ENCODE data around the gene HIBADH. TPM values are rescaled to one million over a fixed set of nuclear protein-coding genes. Genes with fewer than 3 reads are reported as not detected.
"Not testable (repeated sequence)": the region's sequence is repeated elsewhere in the genome, so short reads cannot be mapped to it uniquely, and the experiment has no call there.

Gene HIBADH
- polyA plus RNA-seq, 1 donor (not counting 4 experiments of a cell fraction or from before 2014, with no cell fraction given), result 42.6 TPM

DNA sequence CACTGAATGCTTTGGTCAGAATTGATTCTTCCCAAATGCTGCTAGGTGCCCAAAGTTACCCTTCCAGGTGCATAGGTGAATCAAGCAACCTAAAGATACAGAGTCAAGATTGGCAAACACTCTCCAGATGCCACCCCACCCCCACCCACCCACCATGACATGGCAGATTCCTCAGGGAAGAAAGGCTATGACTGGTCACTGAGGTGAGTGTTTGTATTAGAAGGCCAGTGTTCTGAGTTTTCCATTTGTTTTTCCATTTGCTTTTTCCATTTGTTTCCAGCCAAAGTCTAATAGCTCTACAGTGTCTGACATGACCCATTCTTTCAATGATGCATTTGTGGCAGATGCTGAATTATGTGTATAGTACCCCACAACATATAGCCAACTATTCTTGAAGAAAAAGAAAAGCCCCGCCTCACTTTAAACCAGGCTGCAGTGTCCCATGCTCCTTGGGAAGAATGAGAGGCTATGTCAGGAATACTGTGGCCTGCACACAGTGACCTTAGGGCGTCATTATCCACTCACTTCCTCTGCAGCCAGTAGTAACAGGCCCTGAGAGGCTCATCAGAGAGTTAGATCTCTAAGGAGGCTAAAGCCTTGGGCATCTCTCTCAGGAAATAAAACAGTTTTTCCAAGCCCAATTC is 16.1 kb upstream of the HIBADH start:
- Histone ChIP-seq H3K4me3 (ENCODE audit: control insufficient read depth in 2 of 3, extremely low read depth in 1 of 3, insufficient read depth in 2 of 3, low read depth in 1 of 3, low read length in 3 of 3) (peak overlapping the region in 1 of 3 experiments; percentile 19), H3K27me3 (ENCODE audit: control insufficient read depth, extremely low read depth, insufficient read depth, low read length) (no peaks in the 10 kb centered on the region), H3K9ac (ENCODE audit: control insufficient read depth, extremely low read depth, insufficient read depth, low read length) (peak overlapping the region; percentile 64), H3K4me2 (ENCODE audit: control insufficient read depth, extremely low read depth, insufficient read depth, low read depth, low read length) (peak overlapping the region; percentile 80), H3K79me2 (ENCODE audit: control insufficient read depth, insufficient read depth, low read length) (no peaks in the 10 kb centered on the region), H3K4me1 (ENCODE audit: control insufficient read depth, extremely low read depth, insufficient read depth, low read length) (peaks cover 31% of the 10 kb centered on the region), H3K9me3 (ENCODE audit: control insufficient read depth, low read depth, low read length) (no peaks in the 10 kb centered on the region), H3K27ac (ENCODE audit: control insufficient read depth, insufficient read depth, low read length) (peak overlapping the region; percentile 99), H4K20me1 (ENCODE audit: control insufficient read depth, extremely low read depth, insufficient read depth, low read length) (no peaks in the 10 kb centered on the region), H3K36me3 (ENCODE audit: control insufficient read depth in 2 of 2, extremely low read depth in 1 of 2, insufficient read depth in 2 of 2, low read length in 2 of 2) (no peaks in the 10 kb centered on the region), H2AFZ (ENCODE audit: control insufficient read depth, low read length) (peak overlapping the region; percentile 40), H3K9me1 (ENCODE audit: control insufficient read depth, extremely low read depth, insufficient read depth, low read length) (no peaks in the 10 kb centered on the region)
- TF ChIP-seq, protein P1, sequence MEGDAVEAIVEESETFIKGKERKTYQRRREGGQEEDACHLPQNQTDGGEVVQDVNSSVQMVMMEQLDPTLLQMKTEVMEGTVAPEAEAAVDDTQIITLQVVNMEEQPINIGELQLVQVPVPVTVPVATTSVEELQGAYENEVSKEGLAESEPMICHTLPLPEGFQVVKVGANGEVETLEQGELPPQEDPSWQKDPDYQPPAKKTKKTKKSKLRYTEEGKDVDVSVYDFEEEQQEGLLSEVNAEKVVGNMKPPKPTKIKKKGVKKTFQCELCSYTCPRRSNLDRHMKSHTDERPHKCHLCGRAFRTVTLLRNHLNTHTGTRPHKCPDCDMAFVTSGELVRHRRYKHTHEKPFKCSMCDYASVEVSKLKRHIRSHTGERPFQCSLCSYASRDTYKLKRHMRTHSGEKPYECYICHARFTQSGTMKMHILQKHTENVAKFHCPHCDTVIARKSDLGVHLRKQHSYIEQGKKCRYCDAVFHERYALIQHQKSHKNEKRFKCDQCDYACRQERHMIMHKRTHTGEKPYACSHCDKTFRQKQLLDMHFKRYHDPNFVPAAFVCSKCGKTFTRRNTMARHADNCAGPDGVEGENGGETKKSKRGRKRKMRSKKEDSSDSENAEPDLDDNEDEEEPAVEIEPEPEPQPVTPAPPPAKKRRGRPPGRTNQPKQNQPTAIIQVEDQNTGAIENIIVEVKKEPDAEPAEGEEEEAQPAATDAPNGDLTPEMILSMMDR (optimal IDR thresholded peaks at IDR 0.05 in 1 of 3, IDR thresholded peaks at IDR 0.05 in 1 of 3, conservative IDR thresholded peaks at IDR 0.05 in 1 of 3; ENCODE audit: extremely low read depth in 1 of 3, insufficient read depth in 2 of 3, low read length in 3 of 3), result no peak
- no peak for TF ChIP-seq EZH2 (IDR thresholded peaks at IDR 0.05; ENCODE audit: low read length)
- dilution Hi-C loops (cut with MboI; ENCODE audit: extremely low pct_ligation_motif_present, low sequenced_read_pairs), result no loop called here
- no peak for DNase-seq (ENCODE audit: low read depth, low spot score)
- peak; percentile 94 for FAIRE-seq

DNA sequence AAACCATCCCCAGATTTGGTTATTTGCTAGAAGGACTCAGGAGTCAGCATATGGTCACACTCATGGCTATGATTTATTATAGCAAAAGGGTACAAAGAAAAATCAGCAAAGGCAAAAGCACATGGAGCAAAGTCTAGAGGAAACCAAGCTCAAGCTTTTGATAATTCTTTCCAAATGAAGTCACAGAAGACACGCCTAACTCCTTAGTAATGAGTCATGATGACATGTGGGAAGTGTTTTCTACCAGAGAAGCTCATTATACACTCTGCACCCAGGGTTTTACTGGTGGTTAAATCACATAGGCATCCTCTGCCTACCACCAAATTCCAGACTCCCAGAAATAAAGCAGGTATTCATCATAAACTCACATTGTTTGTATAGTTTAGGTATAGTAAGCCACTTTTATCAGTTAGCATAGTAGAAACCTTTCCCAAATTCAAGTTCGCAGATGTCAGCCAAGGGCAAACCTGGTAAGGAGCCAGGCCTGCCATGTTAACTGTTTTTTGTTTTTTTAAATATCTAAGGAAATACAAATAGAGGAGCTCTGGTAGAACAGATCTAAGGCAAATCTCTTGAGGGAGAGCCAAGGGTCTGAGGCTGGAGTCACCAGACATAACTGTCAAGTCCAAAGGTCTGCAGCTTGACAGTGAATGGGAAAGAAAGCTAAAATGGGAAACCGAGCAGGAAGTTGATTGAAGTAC is 15.4 kb upstream of the HIBADH start:
- Histone ChIP-seq H3K27me3 (ENCODE audit: control insufficient read depth, extremely low read depth, insufficient read depth, low read length) (no peaks in the 10 kb centered on the region), H4K20me1 (ENCODE audit: control insufficient read depth, extremely low read depth, insufficient read depth, low read length) (no peaks in the 10 kb centered on the region), H3K4me1 (ENCODE audit: control insufficient read depth, extremely low read depth, insufficient read depth, low read length) (peaks cover 31% of the 10 kb centered on the region), H3K9me3 (ENCODE audit: control insufficient read depth, low read depth, low read length) (no peaks in the 10 kb centered on the region), H3K4me3 (ENCODE audit: control insufficient read depth in 2 of 3, extremely low read depth in 1 of 3, insufficient read depth in 2 of 3, low read depth in 1 of 3, low read length in 3 of 3) (peak overlapping the region in 1 of 3 experiments; percentile 19), H3K9me1 (ENCODE audit: control insufficient read depth, extremely low read depth, insufficient read depth, low read length) (no peaks in the 10 kb centered on the region), H2AFZ (ENCODE audit: control insufficient read depth, low read length) (peak overlapping the region; percentile 40), H3K36me3 (ENCODE audit: control insufficient read depth in 2 of 2, extremely low read depth in 1 of 2, insufficient read depth in 2 of 2, low read length in 2 of 2) (no peaks in the 10 kb centered on the region), H3K27ac (ENCODE audit: control insufficient read depth, insufficient read depth, low read length) (peak overlapping the region; percentile 99), H3K4me2 (ENCODE audit: control insufficient read depth, extremely low read depth, insufficient read depth, low read depth, low read length) (peak overlapping the region; percentile 80), H3K79me2 (ENCODE audit: control insufficient read depth, insufficient read depth, low read length) (no peaks in the 10 kb centered on the region), H3K9ac (ENCODE audit: control insufficient read depth, extremely low read depth, insufficient read depth, low read length) (peak overlapping the region; percentile 64)
- dilution Hi-C loops (cut with MboI; ENCODE audit: extremely low pct_ligation_motif_present, low sequenced_read_pairs), result no loop called here
- TF ChIP-seq, protein P1 (optimal IDR thresholded peaks at IDR 0.05 in 1 of 3, IDR thresholded peaks at IDR 0.05 in 1 of 3, conservative IDR thresholded peaks at IDR 0.05 in 1 of 3; ENCODE audit: extremely low read depth in 1 of 3, insufficient read depth in 2 of 3, low read length in 3 of 3), result no peak
- TF ChIP-seq EZH2 (IDR thresholded peaks at IDR 0.05; ENCODE audit: low read length), result no peak
- DNase-seq (ENCODE audit: low read depth, low spot score) (no peak), FAIRE-seq (peak; percentile 96)

DNA sequence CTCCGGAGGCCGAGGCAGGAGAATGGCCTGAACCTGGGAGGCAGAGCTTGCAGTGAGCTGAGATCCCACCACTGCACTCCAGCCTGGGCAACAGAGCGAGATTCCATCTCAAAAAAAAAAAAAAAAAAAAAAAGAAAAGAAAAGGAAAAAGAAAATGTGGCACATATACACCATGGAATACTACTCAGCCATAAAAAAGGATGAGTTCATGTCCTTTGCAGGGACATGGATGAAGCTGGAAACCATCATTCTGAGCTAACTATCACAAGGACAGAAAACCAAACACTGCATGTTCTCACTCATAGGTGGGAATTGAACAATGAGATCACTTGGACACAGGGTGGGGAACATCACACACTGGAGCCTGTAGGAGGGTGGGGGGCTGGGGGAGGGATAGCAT is 11.4 kb upstream of the HIBADH start:
- H4K20me1 ChIP-seq (ENCODE audit: control insufficient read depth, extremely low read depth, insufficient read depth, low read length); FAIRE-seq; H3K4me3 ChIP-seq (ENCODE audit: control insufficient read depth in 2 of 3, extremely low read depth in 1 of 3, insufficient read depth in 2 of 3, low read depth in 1 of 3, low read length in 3 of 3); DNase-seq (ENCODE audit: low read depth, low spot score); H3K27me3 ChIP-seq (ENCODE audit: control insufficient read depth, extremely low read depth, insufficient read depth, low read length); H3K9ac ChIP-seq (ENCODE audit: control insufficient read depth, extremely low read depth, insufficient read depth, low read length); dilution Hi-C loops (cut with MboI; ENCODE audit: extremely low pct_ligation_motif_present, low sequenced_read_pairs); H3K9me1 ChIP-seq (ENCODE audit: control insufficient read depth, extremely low read depth, insufficient read depth, low read length); H3K27ac ChIP-seq (ENCODE audit: control insufficient read depth, insufficient read depth, low read length); H3K79me2 ChIP-seq (ENCODE audit: control insufficient read depth, insufficient read depth, low read length); H3K9me3 ChIP-seq (ENCODE audit: control insufficient read depth, low read depth, low read length); H3K4me2 ChIP-seq (ENCODE audit: control insufficient read depth, extremely low read depth, insufficient read depth, low read depth, low read length); H2AFZ ChIP-seq (ENCODE audit: control insufficient read depth, low read length); H3K36me3 ChIP-seq (ENCODE audit: control insufficient read depth in 2 of 2, extremely low read depth in 1 of 2, insufficient read depth in 2 of 2, low read length in 2 of 2): not testable (repeated sequence)
- peaks cover 21% of the 10 kb centered on the region for H3K4me1 ChIP-seq (ENCODE audit: control insufficient read depth, extremely low read depth, insufficient read depth, low read length)
